Duodenal mucosa (tissue), 2 donors: Measurements from ENCODE around the gene DMRTC2.

Experiments used
- H3K27ac ChIP-seq: one replicate; pipeline ENCODE4 v1.7.0; 2013; ENCODE audit warnings: low read depth, low read length
- H3K27me3 ChIP-seq, 2 donors: one replicate each; pipeline ENCODE4 v1.7.0; 2013; ENCODE audit warnings: low read length in 2 of 2, control low read depth in 1 of 2; ENCODE audit not compliant: insufficient read depth in 2 of 2, control insufficient read depth in 1 of 2
- H3K36me3 ChIP-seq, 2 donors: one replicate each; pipeline ENCODE4 v1.7.0; 2013; ENCODE audit warnings: low read length in 2 of 2, control low read depth in 1 of 2; ENCODE audit not compliant: insufficient read depth in 2 of 2, control insufficient read depth in 1 of 2
- H3K4me1 ChIP-seq, 2 donors: one replicate each; pipeline ENCODE4 v1.7.0; 2013; ENCODE audit warnings: low read length in 2 of 2, control low read depth in 1 of 2; ENCODE audit not compliant: insufficient read depth in 2 of 2, control insufficient read depth in 1 of 2
- H3K4me3 ChIP-seq, 2 donors: one replicate each; pipeline ENCODE4 v1.7.0; 2013; ENCODE audit warnings: low read length in 2 of 2, low read depth in 1 of 2
- H3K9ac ChIP-seq, 2 donors: one replicate each; pipeline ENCODE4 v1.7.0; 2013; ENCODE audit warnings: low read length in 2 of 2, low read depth in 1 of 2
- H3K9me3 ChIP-seq, 2 donors: one replicate each; pipeline ENCODE4 v1.7.0; 2013; ENCODE audit warnings: low read length in 2 of 2, control low read depth in 1 of 2; ENCODE audit not compliant: control insufficient read depth in 1 of 2

DMRTC2 gene

DNA sequence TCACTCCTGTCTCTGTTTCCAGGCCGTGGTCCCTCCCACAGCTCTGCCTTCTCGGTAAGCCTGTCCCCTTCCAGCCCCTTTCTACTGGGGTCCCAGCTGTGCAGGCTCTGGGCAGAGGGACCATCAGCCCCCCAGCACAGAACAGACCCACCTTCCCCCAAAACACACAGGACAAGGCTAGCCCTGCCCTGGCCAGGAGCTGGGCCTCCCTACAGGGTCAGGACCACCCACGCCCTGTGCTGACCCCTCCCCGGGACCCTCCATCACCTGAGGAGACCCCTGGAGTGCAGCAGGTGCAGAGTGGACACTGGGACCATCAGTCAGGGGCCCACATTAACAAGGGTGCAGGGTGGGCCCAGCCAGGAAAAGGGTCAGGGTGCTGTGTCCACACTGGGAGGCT, 34.5 kb upstream of the DMRTC2 start:
- no peak overlapping the region for H3K27ac ChIP-seq
- no peak overlapping the region for H3K4me3 ChIP-seq
- H3K36me3 ChIP-seq, result no peaks in the 10 kb centered on the region

DNA sequence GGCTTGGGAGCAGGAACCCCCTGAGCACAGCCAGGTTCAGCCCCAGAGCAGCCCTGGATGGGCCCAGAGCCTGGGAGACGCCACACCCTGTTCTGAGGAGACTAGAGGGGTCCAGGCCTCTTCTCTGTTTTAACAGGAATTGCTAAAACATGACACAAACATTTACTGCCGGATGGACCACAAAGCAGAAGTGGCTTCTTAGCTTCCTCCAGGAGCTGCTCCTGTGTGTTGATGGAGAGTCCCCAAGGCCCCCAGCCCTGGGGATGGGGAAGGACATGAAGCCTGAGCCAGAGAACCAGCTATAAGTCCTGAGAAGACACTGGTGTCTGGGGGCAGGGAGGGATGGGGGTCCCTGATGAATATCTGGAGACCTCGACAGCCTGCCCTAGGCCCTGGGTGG, 33.8 kb upstream of the DMRTC2 start:
- Histone ChIP-seq H3K27ac (no peak overlapping the region), H3K4me1 (no peaks in the 10 kb centered on the region), H3K9ac (no peak overlapping the region), H3K9me3 (no peaks in the 10 kb centered on the region), H3K4me3 (no peak overlapping the region), H3K36me3 (no peaks in the 10 kb centered on the region), H3K27me3 (no peaks in the 10 kb centered on the region)

More for the DNA sequence above, 34.5 kb upstream of the DMRTC2 start:
- no peak overlapping the region for H3K9ac ChIP-seq
- no peaks in the 10 kb centered on the region for H3K27me3 ChIP-seq
- H3K9me3 ChIP-seq, result no peaks in the 10 kb centered on the region
- no peaks in the 10 kb centered on the region for H3K4me1 ChIP-seq

DNA sequence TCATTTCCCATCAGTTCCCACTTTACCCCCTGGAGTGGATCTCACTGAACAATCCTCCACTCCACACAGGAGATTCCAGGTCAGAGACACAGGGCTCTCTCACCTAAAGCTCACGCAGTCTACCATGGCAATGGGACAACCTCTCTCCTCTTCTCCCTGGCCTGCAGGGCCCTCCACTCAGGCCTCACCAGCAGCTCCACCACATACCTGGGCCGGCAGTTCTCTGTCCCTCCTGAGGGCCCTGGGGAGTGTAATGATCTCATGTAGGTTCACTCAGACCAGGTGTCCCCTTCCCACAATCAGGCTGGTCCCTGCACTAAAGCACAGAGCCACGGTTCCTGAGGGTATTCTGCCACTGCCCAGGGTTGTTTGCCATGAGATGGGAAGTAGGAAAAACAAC, 32.9 kb upstream of the DMRTC2 start:
- Histone ChIP-seq H3K9ac (no peak overlapping the region), H3K27ac (no peak overlapping the region), H3K27me3 (no peaks in the 10 kb centered on the region), H3K4me1 (no peaks in the 10 kb centered on the region), H3K9me3 (no peaks in the 10 kb centered on the region), H3K4me3 (no peak overlapping the region), H3K36me3 (no peaks in the 10 kb centered on the region)

DNA sequence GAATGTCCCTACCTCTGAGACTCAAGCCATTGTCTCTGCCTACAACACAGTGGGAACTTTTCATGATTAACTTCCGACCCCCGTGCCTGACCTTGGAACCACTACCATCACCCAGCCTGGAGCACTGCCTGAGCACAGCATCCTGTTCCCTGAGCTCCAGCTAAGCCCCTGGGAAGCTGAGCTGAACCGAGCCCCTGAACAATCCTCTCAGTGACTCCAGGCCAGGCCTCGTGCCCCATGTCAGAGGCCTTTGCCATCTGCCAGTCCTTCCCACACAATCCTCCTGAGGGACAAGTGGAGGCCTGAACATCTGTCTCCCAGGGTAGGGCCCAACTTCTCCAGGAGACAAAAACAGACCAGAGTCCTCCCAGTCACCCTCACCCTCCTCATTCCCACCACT, 30.9 kb upstream of the DMRTC2 start:
- H3K4me3 ChIP-seq, result no peak overlapping the region
- no peaks in the 10 kb centered on the region for H3K27me3 ChIP-seq
- H3K9ac ChIP-seq, result no peak overlapping the region
- H3K36me3 ChIP-seq, result no peaks in the 10 kb centered on the region
- no peaks in the 10 kb centered on the region for H3K9me3 ChIP-seq
- no peaks in the 10 kb centered on the region for H3K4me1 ChIP-seq
- H3K27ac ChIP-seq, result no peak overlapping the region

DNA sequence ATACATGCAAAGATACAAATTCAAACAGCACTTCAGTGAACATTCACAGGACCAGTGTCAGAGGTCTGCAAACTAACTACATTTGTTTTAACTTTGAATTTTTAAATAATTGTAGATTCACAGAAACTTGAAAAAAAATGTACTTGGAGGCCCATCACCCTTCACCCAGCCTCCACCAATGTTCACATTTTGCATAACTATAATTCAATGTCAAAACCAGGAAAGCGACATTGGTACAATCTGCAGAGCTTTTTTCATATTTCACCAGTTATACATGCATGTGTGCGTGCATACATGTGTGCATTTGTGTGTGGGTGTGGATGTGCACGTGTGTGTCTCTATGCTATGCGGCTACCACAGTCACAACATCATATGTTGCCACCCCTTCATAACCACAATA, 29.5 kb upstream of the DMRTC2 start:
- Histone ChIP-seq H3K4me3 (no peak overlapping the region), H3K36me3 (no peaks in the 10 kb centered on the region), H3K27me3 (no peaks in the 10 kb centered on the region), H3K4me1 (no peaks in the 10 kb centered on the region), H3K9ac (no peak overlapping the region), H3K27ac (no peak overlapping the region), H3K9me3 (no peaks in the 10 kb centered on the region)

DNA sequence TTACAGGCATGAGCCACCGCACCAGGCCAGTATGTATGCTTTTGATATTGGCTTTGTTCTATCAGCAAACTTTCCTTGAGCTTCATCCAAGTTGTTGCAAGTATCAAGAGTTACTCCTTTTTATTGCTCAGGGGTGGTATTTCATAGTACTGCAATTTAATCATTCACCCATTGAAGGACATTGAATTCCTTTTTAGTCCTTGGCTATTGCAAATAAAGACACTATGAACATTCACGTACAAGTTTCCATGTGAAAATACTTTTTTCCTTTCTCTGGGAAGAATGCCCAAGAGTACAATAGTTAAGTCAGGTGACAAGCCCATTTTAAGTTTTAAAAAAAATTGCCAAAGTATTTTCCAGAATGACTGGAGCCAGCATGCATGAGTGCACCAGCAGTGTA, 28.1 kb upstream of the DMRTC2 start:
- no peaks in the 10 kb centered on the region for H3K36me3 ChIP-seq
- H3K4me3 ChIP-seq, result no peak overlapping the region
- no peak overlapping the region for H3K27ac ChIP-seq
- H3K9me3 ChIP-seq, result no peaks in the 10 kb centered on the region
- no peak overlapping the region for H3K9ac ChIP-seq
- no peaks in the 10 kb centered on the region for H3K4me1 ChIP-seq
- peaks cover 5 to 6% of the 10 kb centered on the region in 2 donors for H3K27me3 ChIP-seq

DNA sequence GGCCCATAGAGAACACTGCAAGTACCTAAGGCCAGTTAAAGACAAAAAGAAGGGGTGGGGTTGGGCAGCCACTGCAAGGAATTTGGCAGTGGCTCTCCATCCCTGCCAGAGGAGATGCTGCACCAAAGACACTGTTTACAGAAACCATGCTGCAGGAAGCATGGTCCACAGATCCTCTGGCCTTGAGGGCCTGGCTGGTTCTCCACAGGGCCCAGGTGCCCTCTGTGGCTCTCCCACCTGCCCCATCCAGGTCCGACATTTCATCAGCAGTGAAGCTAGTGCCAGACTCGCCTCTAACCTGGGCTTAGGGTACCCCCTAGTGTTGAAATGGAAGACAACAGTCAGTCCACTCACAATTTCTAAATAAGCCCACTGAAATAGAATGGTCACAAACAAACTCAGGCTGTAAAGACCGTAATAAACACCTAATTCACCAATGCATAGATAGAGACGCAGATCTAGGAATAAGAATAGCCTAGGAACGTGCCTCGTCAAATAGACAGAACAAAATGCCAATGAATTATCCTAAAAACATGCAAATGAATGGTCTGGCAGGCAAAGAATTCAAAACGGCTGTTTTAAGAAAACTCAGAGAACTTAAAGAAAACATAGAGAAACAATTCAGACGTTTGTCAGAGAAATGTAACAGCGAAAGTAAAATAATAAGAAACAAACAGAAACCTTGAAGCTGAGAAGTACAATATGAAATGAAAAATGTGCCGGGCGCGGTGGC, 23.7 kb upstream of the DMRTC2 start:
- H3K36me3 ChIP-seq, result no peaks in the 10 kb centered on the region
- no peak overlapping the region for H3K9ac ChIP-seq
- no peak overlapping the region for H3K4me3 ChIP-seq
- no peaks in the 10 kb centered on the region for H3K9me3 ChIP-seq
- H3K27ac ChIP-seq, result no peak overlapping the region
- H3K27me3 ChIP-seq, result peaks cover 5 to 6% of the 10 kb centered on the region in 2 donors
- no peaks in the 10 kb centered on the region for H3K4me1 ChIP-seq

DNA sequence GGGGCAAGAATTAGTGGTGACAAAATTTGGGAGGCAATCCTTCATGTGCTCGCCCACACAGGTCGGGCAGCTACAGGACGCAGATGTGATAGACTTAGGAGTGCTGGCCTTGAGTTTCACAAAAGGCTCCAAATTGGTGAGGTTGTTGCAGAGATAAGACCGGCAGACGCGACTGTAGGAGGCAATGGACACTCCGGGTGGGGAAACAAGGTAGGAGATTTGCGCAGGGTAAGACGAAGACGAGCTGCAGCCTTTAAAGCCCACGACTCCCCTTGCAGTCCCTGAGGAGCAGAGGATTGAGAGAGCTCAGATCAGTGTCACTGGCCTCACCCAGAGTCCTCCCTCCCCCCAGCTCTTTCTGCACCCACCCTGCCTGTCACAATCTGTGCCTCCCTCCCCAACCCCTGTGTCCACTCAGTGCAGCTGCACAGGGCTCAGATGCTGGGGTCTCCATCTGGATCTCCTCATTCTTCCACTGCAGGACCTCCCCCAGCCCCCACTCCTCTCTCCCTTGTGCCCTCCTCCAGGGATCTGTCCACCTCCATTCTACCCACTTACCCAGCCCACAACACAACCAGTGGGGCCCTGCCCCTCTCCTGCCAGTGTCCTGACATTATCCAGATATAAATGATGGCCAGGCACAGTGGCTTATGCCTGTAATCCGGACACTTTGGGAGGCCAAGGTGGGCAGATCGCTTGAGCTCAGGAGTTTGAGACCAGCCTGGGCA, 6.7 kb upstream of the DMRTC2 start:
- Histone ChIP-seq H3K27ac (no peak overlapping the region), H3K9ac (no peak overlapping the region), H3K4me3 (no peak overlapping the region), H3K9me3 (no peaks in the 10 kb centered on the region), H3K4me1 (peaks cover 2 to 4% of the 10 kb centered on the region in 2 donors), H3K27me3 (peaks cover 21 to 30% of the 10 kb centered on the region in 2 donors), H3K36me3 (no peaks in the 10 kb centered on the region)

DNA sequence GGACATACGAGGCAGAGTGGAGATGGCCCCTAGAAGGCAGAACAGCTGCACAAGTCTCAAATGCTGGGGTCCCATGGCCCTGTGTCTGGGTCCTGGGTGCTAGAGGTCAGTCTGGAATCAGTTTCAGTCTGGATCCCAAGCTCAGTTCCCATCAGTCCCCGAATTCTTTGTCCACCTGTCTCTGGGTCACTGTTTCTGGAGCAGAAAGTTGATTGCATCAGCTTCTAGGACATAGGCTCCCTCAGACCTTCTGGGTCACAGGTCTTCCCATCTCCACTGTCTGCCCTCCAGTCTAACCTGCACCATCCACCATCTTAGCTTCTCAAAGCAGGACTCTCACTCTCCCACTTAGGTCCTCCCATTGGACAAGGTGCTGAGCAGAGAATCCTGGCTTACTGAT, 5.6 kb upstream of the DMRTC2 start:
- H3K9me3 ChIP-seq, result no peaks in the 10 kb centered on the region
- no peak overlapping the region for H3K4me3 ChIP-seq
- H3K4me1 ChIP-seq, result peaks cover 4 to 8% of the 10 kb centered on the region in 2 donors
- H3K36me3 ChIP-seq, result no peaks in the 10 kb centered on the region
- no peak overlapping the region for H3K9ac ChIP-seq
- H3K27ac ChIP-seq, result no peak overlapping the region
- H3K27me3 ChIP-seq, result peaks cover 21 to 30% of the 10 kb centered on the region in 2 donors

DNA sequence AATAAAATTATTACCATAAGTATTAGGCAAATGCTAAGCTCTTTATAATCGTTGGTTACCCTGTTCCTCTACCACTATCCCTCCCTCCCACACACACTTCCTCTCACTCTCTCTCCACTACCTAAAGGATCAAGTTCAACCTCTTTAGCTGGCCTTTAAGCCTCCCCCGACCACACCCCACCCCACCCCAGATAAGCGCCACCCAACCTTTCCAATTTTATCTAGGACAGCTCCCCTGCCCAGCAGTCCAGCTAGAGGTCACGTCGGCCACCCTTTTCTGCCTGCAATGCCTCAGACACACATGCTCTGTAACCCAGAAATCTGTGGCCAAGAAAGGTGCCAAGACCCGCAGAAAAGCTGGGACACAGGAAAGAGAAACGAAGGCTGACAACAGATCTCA, 1.5 kb upstream of the DMRTC2 start:
- H3K9ac ChIP-seq, result no peak overlapping the region
- H3K9me3 ChIP-seq, result no peaks in the 10 kb centered on the region
- peaks cover 4 to 8% of the 10 kb centered on the region in 2 donors for H3K4me1 ChIP-seq
- H3K27me3 ChIP-seq, result peaks cover 9 to 12% of the 10 kb centered on the region in 2 donors
- no peak overlapping the region for H3K4me3 ChIP-seq
- H3K36me3 ChIP-seq, result no peaks in the 10 kb centered on the region
- H3K27ac ChIP-seq, result no peak overlapping the region
